Kidney (tissue), 14 donors: ENCODE data around the gene INPP5D. TPM values are rescaled to one million over a fixed set of nuclear protein-coding genes. Genes with fewer than 3 reads are reported as not detected.
"Not testable (repeated sequence)": the region's sequence is repeated elsewhere in the genome, so short reads cannot be mapped to it uniquely, and the experiment has no call there.

Experiments
- DNase-seq, 5 donors: peaks; one replicate each; pipeline ENCODE4 v3.0.0-alpha.2; 2013 to 2020
- FAIRE-seq: peaks from 2 replicates; lab custom pipeline; 2012; peaks lifted over from hg19 to GRCh38; lab: Jason Lieb, UNC
- H3K27ac ChIP-seq, 2 donors: one replicate each; pipeline ENCODE4 v1.7.0; 2013; ENCODE audit warnings: low read depth in 2 of 2, low read length in 2 of 2, inconsistent platforms in 1 of 2
- H3K27me3 ChIP-seq: one replicate; pipeline ENCODE4 v1.7.1; 2013; ENCODE audit warnings: low read length, inconsistent platforms; ENCODE audit not compliant: control insufficient read depth, insufficient read depth
- H3K36me3 ChIP-seq, 3 donors: one replicate each; pipeline versions ENCODE4 v1.7.0 to v1.7.1; 2013; ENCODE audit warnings: low read length in 3 of 3, control low read depth in 1 of 3, inconsistent platforms in 1 of 3; ENCODE audit not compliant: insufficient read depth in 3 of 3, control insufficient read depth in 2 of 3
- H3K4me1 ChIP-seq, 3 donors: one replicate each; pipeline versions ENCODE4 v1.7.0 to v1.7.1; 2013; ENCODE audit warnings: low read length in 3 of 3, inconsistent platforms in 1 of 3, low read depth in 1 of 3; ENCODE audit not compliant: control insufficient read depth in 2 of 3, insufficient read depth in 2 of 3
- H3K4me3 ChIP-seq, 3 donors: one replicate each; pipeline versions ENCODE4 v1.7.0 to v1.8.1; 2013; ENCODE audit warnings: low read length in 3 of 3, control low read depth in 1 of 3, inconsistent platforms in 1 of 3
- H3K9ac ChIP-seq, 3 donors: one replicate each; pipeline versions ENCODE4 v1.7.0 to v1.7.1; 2013; ENCODE audit warnings: low read length in 3 of 3, control low read depth in 1 of 3, inconsistent platforms in 1 of 3
- H3K9me3 ChIP-seq, 3 donors: one replicate each; pipeline versions ENCODE4 v1.7.0 to v1.7.1; 2013; ENCODE audit warnings: low read length in 3 of 3, control low read depth in 1 of 3, inconsistent platforms in 1 of 3; ENCODE audit not compliant: control insufficient read depth in 2 of 3, insufficient read depth in 1 of 3
- CTCF ChIP-seq: IDR thresholded peaks from 3 replicates; pipeline ENCODE4 v1.5.1; 2012; ENCODE audit warnings: mild to moderate bottlenecking, moderate library complexity, borderline replicate concordance; ENCODE audit not compliant: insufficient read depth; ENCODE audit errors: extremely low read depth
- intact Hi-C: fragments of 100-400 bp; cut with DNase I; formaldehyde crosslinking; loops from one replicate; pipeline ENCODE4 v1.11.1; 2022
- polyA plus RNA-seq: library from polyadenylated mRNA; stranded (reverse); fragments of 350-450 nt; fragmentation: Illumina TruSeq; extraction: RNeasy Lipid Tissue Mini Kit (QIAGEN cat#74804); gene quantifications from one replicate; pipeline ENCODE4 v1.2.3, GENCODE V29; 2014; ENCODE audit warnings: low read depth, low replicate concordance; ENCODE audit not compliant: insufficient read depth
- total RNA-seq: library from RNA; stranded (reverse); fragmentation: NEBNext Ultra II Directional; extraction: Animal tissue kit (Norgen Biotek cat#: 25700); gene quantifications from one replicate; pipeline ENCODE4 v1.2.1, GENCODE V29; 2021
- donor health status: control.
- donor health status: control.
- donor health status: control.
- donor health status: control.
- donor health status: control.
- donor health status: DM: yes; HTN: yes; CAD: no.
- donor health status: Normal renal cell carcinoma (clear cell type).

Gene INPP5D
- total and polyA plus RNA-seq, 2 donors from 2014 or later: 2.6 to 29.6 TPM

DNA sequence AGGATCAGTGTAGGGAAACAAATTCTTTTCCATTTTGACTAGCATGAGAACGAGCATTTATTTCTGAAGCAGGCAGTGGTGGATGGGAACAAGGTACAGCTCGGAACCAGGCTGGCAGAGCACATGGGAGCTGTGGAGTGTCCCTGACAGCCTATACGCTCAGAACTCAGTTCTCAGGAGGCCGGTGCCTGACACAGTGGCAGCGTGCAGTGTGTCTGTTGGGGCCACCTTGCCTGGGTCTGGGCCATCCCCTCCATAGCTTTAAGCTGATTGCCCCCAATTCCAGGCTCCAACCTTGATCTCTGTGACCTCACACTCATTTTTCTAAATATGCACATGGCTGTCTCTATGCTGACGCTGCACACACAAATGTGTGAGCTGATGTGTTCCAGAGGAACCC, 136.9 kb downstream of the INPP5D start:
- intact Hi-C loops: no loop called here
- no peaks in the 10 kb centered on the region for H3K36me3 ChIP-seq
- no peak for TF ChIP-seq CTCF

GRCh38 chr2:233198026-233198425, 137.9 kb downstream of the INPP5D start:
- Histone ChIP-seq H3K4me3 (no peak overlapping the region), H3K9me3 (peaks cover 0 to 6% (median 0%) of the 10 kb centered on the region in 3 donors), H3K36me3 (no peaks in the 10 kb centered on the region), H3K27ac (no peak overlapping the region), H3K27me3 (no peaks in the 10 kb centered on the region), H3K9ac (no peak overlapping the region), H3K4me1 (peaks cover 0 to 3% (median 0%) of the 10 kb centered on the region in 3 donors)
- DNase-seq: peak in 1 of 5 donors; percentile 63
- intact Hi-C loops: no loop called here
- TF ChIP-seq CTCF: no peak
- no peak for FAIRE-seq

More for the DNA sequence above, 136.9 kb downstream of the INPP5D start:
- no peak overlapping the region for H3K9ac ChIP-seq
- H3K27ac ChIP-seq: no peak overlapping the region
- no peaks in the 10 kb centered on the region for H3K9me3 ChIP-seq
- DNase-seq (peak in 1 of 5 donors; percentile 52), FAIRE-seq (no peak)
- H3K4me1 ChIP-seq: no peaks in the 10 kb centered on the region
- no peak overlapping the region for H3K4me3 ChIP-seq
- H3K27me3 ChIP-seq: no peaks in the 10 kb centered on the region

DNA sequence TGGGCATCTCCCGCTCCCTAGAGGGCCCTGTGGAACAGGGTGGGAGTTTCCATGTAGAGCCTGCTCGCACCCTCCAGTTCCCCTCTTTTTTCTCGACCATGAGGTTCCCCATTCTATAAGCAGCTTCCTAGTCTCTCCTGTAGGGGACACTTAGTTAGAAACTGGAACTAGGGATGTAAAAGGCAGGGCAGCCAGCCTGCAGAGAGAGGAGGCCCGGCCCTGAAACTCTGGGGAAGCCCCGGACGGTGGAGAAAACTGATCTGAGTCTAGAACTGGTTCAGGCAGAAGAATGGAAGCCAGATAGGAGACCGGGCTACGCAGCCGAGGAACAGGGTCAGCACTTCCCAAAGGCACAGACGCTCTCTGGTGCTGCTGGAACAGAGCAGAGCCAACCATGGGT, 139.7 kb downstream of the INPP5D start:
- Histone ChIP-seq H3K27ac (no peak overlapping the region), H3K27me3 (no peaks in the 10 kb centered on the region), H3K9me3 (peaks cover 0 to 13% (median 3%) of the 10 kb centered on the region in 3 donors), H3K9ac (no peak overlapping the region), H3K4me1 (peaks cover 0 to 3% (median 0%) of the 10 kb centered on the region in 3 donors), H3K36me3 (no peaks in the 10 kb centered on the region), H3K4me3 (no peak overlapping the region)
- no peak for FAIRE-seq
- no peak for TF ChIP-seq CTCF
- intact Hi-C loops: no loop called here
- DNase-seq: peak in 1 of 5 donors; percentile 39

GRCh38 chr2:233200790-233201189, 140.6 kb downstream of the INPP5D start:
- H3K9ac ChIP-seq, H3K27ac ChIP-seq, H3K4me3 ChIP-seq, intact Hi-C loops, H3K4me1 ChIP-seq, FAIRE-seq, H3K36me3 ChIP-seq, H3K27me3 ChIP-seq: not testable (repeated sequence)
- H3K9me3 ChIP-seq: peaks cover 0 to 13% (median 3%) of the 10 kb centered on the region in 3 donors
- DNase-seq: peak in 1 of 5 donors; percentile 10
